Breast epithelium (tissue), 4 donors: ENCODE data around the gene PDCD11. TPM values are rescaled to one million over a fixed set of nuclear protein-coding genes. Genes with fewer than 3 reads are reported as not detected.

ENCODE experiments used
- DNase-seq, 2 donors: peaks; one replicate each; pipeline ENCODE4 v3.0.0-alpha.2; 2019; ENCODE audit warnings: low spot score in 2 of 2
- H3K27ac ChIP-seq, 2 donors: fragments of 200-600 bp; sonication (generic) in 1 of 2; one replicate each; pipeline ENCODE4 v1.5.1; 2016 to 2019; ENCODE audit warnings: mild to moderate bottlenecking in 1 of 2
- H3K27me3 ChIP-seq, 2 donors: fragments of 200-600 bp; sonication (generic) in 1 of 2; one replicate each; pipeline versions ENCODE4 v1.5.1 to v1.6.0; 2017 to 2019; ENCODE audit warnings: control low read depth in 1 of 2, mild to moderate bottlenecking in 1 of 2
- H3K36me3 ChIP-seq: fragments of 200-600 bp; one replicate; pipeline ENCODE4 v1.5.1; 2019
- H3K4me1 ChIP-seq, 2 donors: fragments of 200-600 bp; sonication (generic); one replicate each; pipeline ENCODE4 v1.5.1; 2016 to 2019; ENCODE audit warnings: control low read depth in 1 of 2
- H3K4me3 ChIP-seq, 3 donors: fragments of 200-600 bp; sonication (generic); 1 replicate in 2 of 3; 2 replicates in 1 of 3; pipeline ENCODE4 v1.5.1; 2016 to 2019; ENCODE audit warnings: mild to moderate bottlenecking in 3 of 3, moderate library complexity in 2 of 3
- H3K9me3 ChIP-seq, 2 donors: fragments of 200-600 bp; sonication (generic) in 1 of 2; one replicate each; pipeline ENCODE4 v1.5.1; 2016 to 2019; ENCODE audit warnings: control low read depth in 1 of 2
- CTCF ChIP-seq, 3 donors: fragments of 450-650 bp; IDR thresholded peaks; one replicate each; pipeline ENCODE4 v1.5.1; 2016 to 2017; ENCODE audit warnings: antibody characterized with exemption in 3 of 3, mild to moderate bottlenecking in 3 of 3, moderate library complexity in 3 of 3
- POLR2A ChIP-seq: fragments of 450-650 bp; IDR thresholded peaks from one replicate; pipeline ENCODE4 v1.6.1; 2016; ENCODE audit warnings: antibody characterized with exemption, mild to moderate bottlenecking, moderate library complexity
- POLR2AphosphoS5 ChIP-seq, 3 donors: sonication (generic); formaldehyde crosslinking; IDR thresholded peaks; one replicate each; pipeline ENCODE4 v1.6.1; 2017; ENCODE audit warnings: antibody characterized with exemption in 3 of 3
- intact Hi-C: fragments of 100-400 bp; cut with DNase I; formaldehyde crosslinking; loops from one replicate; pipeline ENCODE4 v1.15.1; 2023; ENCODE audit warnings: low total_unique reads
- total RNA-seq, 3 donors: library from RNA; depleted of rRNA; stranded (reverse); fragments of >200 nt; gene quantifications; one replicate each; pipeline ENCODE4 v1.1.0, GENCODE V29; 2016

Gene PDCD11
- total RNA-seq, 3 donors from 2014 or later: 16.2 to 29.1 (median 24.9) TPM

- no peaks in the 10 kb centered on the region for H3K9me3 ChIP-seq
- intact Hi-C loops: no loop called here
- H3K4me3 ChIP-seq: no peak overlapping the region
- TF ChIP-seq POLR2A: no peak
- TF ChIP-seq POLR2AphosphoS5 (IDR thresholded peaks at IDR 0.05): no peak
- no peak for TF ChIP-seq CTCF (IDR thresholded peaks at IDR 0.05)
- no peaks in the 10 kb centered on the region for H3K36me3 ChIP-seq
- no peak overlapping the region for H3K27ac ChIP-seq
- H3K4me1 ChIP-seq: no peaks in the 10 kb centered on the region
- DNase-seq: no peak
- H3K27me3 ChIP-seq: no peaks in the 10 kb centered on the region
These were observed 61.6 kb downstream of the PDCD11 start for GRCh38 chr10:103457896-103458583.

- intact Hi-C loops: no loop called here
- no peaks in the 10 kb centered on the region for H3K27me3 ChIP-seq
- H3K9me3 ChIP-seq: no peaks in the 10 kb centered on the region
These were observed 62.3 kb downstream of the PDCD11 start, which contains the start of gene CALHM1 for GRCh38 chr10:103458720-103459119. Gene CALHM1, minus strand, starts transcription at chr10:103458900. Its CDS starts 149 bp downstream, at chr10:103458751.

GRCh38 chr10:103459615-103460014 lies 63.2 kb downstream of the PDCD11 start:
- no peaks in the 10 kb centered on the region for H3K9me3 ChIP-seq
- no peak overlapping the region for H3K4me3 ChIP-seq
- no peak overlapping the region for H3K27ac ChIP-seq
- no peaks in the 10 kb centered on the region for H3K4me1 ChIP-seq
- H3K36me3 ChIP-seq: no peaks in the 10 kb centered on the region
- no peaks in the 10 kb centered on the region for H3K27me3 ChIP-seq
- TF ChIP-seq CTCF (IDR thresholded peaks at IDR 0.05) (no peak), POLR2A (no peak), POLR2AphosphoS5 (IDR thresholded peaks at IDR 0.05) (no peak)
- intact Hi-C loops: no loop called here
- DNase-seq: no peak

More at GRCh38 chr10:103458720-103459119, 62.3 kb downstream of the PDCD11 start, which contains the start of gene CALHM1:
- Histone ChIP-seq H3K36me3 (no peaks in the 10 kb centered on the region), H3K27ac (no peak within 1 kb of the TSS), H3K4me1 (no peaks in the 10 kb centered on the region), H3K4me3 (no peak within 1 kb of the TSS)
- no peak for TF ChIP-seq POLR2A
- TF ChIP-seq POLR2AphosphoS5 (IDR thresholded peaks at IDR 0.05): no peak
- TF ChIP-seq CTCF (IDR thresholded peaks at IDR 0.05): no peak
- DNase-seq: no peak

- DNase-seq: no peak
- no peaks in the 10 kb centered on the region for H3K27me3 ChIP-seq
- no peaks in the 10 kb centered on the region for H3K9me3 ChIP-seq
- no peak overlapping the region for H3K27ac ChIP-seq
- TF ChIP-seq POLR2AphosphoS5 (IDR thresholded peaks at IDR 0.05) (no peak), POLR2A (no peak), CTCF (IDR thresholded peaks at IDR 0.05) (no peak)
- no peak overlapping the region for H3K4me3 ChIP-seq
- no peaks in the 10 kb centered on the region for H3K36me3 ChIP-seq
- intact Hi-C loops: no loop called here
- H3K4me1 ChIP-seq: no peaks in the 10 kb centered on the region
These were observed 67.1 kb downstream of the PDCD11 start for GRCh38 chr10:103463499-103463898.

- H3K4me1 ChIP-seq: no peaks in the 10 kb centered on the region
- H3K36me3 ChIP-seq: no peaks in the 10 kb centered on the region
- no peaks in the 10 kb centered on the region for H3K27me3 ChIP-seq
- TF ChIP-seq CTCF (IDR thresholded peaks at IDR 0.05) (no peak), POLR2AphosphoS5 (IDR thresholded peaks at IDR 0.05) (no peak), POLR2A (no peak)
- H3K27ac ChIP-seq: no peak overlapping the region
- no peaks in the 10 kb centered on the region for H3K9me3 ChIP-seq
- intact Hi-C loops: no loop called here
- DNase-seq: no peak
- H3K4me3 ChIP-seq: no peak overlapping the region
These were observed 69.2 kb downstream of the PDCD11 start for GRCh38 chr10:103465411-103466179.
